Forelimb muscle (tissue), 1 donor: ENCODE results near the gene SIK3. TPM values are rescaled to one million over a fixed set of nuclear protein-coding genes. Genes with fewer than 3 reads are reported as not detected.

Experiments
- DNase-seq: peaks from one replicate; pipeline ENCODE4 v3.0.0-alpha.2; 2013; ENCODE audit warnings: low read depth
- polyA plus RNA-seq: library from polyadenylated mRNA; unstranded; fragments of 120-200 nt; gene quantifications from one replicate; pipeline ENCODE4 v1.2.1, GENCODE V29; 2013; ENCODE audit not compliant: insufficient read length

SIK3 gene
- polyA plus RNA-seq, 1 donor = 36.5 TPM

GRCh38 chr11:116970485-116971292 is 127.5 kb downstream of the SIK3 start:
- DNase-seq = no peak

GRCh38 chr11:116969694-116970093 is 128.5 kb downstream of the SIK3 start:
- DNase-seq = no peak

DNA sequence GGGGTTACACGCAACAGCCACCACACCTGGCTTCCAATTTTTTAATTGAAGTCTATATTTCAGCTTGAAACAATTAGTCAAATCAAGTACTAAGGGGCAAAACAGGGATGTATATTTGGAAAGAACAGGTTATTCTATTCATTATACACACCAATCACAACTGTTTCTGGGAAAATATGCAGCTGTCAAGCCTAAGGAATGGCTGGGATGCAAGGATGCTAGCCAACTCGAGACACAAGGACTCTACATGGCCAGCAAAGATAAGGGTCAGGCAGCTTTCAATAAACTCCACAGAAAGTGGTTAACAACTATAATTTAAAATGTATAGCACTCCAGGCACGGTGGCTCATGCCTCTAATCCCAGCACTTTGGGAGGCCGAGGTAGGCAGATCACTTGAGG is 134.0 kb downstream of the SIK3 start:
- no peak for DNase-seq

GRCh38 chr11:116963813-116964212 is 134.4 kb downstream of the SIK3 start:
- no peak for DNase-seq

- DNase-seq = no peak
Observed at GRCh38 chr11:116962108-116962507, 136.1 kb downstream of the SIK3 start.

DNA sequence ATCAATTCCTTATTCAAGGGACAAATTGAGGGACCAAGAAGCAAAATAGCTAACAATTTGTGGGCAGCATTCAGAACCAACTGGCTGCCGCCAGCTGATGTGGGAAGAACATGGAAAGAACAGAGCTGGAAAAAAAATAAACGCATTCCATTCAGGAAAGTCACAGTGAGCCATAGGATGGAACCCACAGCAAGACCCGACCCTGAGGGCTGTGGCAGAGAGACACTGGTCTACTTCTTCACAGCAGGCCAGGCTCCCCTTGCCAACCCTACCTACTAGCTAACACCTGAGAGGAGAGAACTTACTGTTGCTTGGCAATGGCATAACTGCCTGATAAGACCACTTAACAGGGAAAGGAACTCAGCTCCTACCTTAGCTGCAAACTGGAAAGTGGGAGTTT is 137.3 kb downstream of the SIK3 start:
- DNase-seq = no peak

DNA sequence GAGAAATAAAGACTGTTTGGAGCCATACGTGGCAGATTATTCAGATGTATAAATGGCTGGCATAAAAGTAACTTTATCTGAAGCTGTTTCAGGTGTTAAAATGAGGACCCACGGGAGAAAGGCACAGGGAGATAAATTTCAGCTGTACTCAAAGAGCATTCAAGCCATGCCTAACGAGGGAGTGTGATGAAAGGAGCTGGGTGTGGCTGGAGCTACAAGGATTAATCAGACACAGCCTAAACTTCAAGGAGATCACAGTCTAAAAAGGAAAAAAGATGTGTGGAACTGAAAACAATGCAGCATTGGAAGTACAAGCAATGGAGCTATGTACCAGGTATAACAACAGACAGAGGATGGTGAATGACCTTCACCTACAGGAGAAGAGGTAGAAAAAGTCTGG is 140.0 kb downstream of the SIK3 start:
- no peak for DNase-seq

GRCh38 chr11:116955949-116956348 is 142.3 kb downstream of the SIK3 start:
- DNase-seq = no peak

DNA sequence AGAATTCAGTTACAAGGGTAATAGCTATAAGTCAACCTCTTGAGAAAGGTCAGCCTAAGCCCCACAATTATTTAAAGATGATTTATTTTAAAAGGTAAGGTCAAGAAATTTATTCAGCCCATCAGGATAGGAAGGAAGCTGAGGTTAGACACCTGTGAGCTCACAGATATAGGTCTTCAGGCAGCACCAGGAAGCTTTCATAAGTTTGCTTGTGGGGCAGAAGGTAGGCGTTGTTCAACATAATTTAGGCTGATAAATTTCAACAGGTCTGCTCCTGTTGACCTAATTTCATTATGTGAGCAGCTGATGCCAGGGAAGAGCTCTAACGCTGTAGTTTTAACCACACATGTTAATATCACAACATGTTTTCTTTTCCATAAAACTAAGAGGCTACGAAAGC is 142.7 kb downstream of the SIK3 start:
- no peak for DNase-seq

DNA sequence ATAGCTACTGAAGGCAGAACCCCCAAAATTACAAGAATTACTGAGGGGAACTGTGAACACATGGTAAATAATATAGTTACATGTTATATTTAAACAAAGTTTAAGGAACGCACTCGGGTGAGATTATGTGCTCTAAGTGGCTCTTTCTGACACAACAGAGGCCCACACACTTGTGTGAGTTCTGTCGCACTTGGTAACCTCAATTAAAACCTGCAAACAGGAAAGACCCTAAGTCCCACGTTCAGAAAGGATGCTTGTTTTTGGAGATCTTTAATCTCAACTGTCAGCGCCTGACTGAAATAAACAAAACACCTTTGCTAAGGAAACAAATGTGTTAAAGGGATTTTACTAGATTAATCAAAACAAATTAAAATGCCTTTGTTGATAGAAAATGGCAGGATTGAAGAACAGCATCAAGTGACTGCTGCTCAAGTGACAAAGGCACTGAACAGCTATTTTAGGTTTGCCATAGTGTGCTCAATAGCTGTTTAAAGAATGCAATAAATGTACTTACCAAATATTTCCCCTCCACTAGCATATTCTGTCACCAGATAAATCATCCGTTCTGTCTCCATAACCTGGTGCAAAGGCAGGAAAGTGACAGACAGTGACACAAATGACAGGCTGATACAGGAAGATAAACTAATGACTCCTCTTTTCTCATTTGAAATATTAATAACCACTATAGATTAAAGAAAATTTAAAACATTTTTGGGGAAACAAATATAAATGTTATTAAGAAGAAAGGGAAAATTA is 144.5 kb downstream of the SIK3 start:
- DNase-seq = no peak

DNA sequence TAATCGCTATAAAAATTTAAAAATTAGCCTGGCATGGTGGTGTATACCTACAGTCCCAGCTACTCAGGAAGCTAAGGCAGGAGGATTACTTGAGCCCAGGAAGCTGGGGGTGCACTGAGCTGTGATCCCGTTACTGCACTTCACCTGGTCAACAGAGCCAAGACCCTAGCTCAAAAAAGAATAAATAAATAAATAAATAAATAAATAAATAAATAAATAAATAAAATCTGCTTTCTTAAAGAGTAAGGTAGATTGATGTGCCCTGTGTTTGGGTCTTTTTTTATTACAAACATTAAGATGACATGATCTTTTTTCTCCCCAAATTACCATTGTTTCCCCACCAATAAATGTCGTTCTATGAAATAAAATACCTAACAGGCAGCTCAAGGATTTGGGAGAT is 146.5 kb downstream of the SIK3 start:
- DNase-seq = no peak

- DNase-seq = no peak
Observed at GRCh38 chr11:116950210-116950609, 148.0 kb downstream of the SIK3 start.

GRCh38 chr11:116948391-116948790 is 149.8 kb downstream of the SIK3 start:
- no peak for DNase-seq

DNA sequence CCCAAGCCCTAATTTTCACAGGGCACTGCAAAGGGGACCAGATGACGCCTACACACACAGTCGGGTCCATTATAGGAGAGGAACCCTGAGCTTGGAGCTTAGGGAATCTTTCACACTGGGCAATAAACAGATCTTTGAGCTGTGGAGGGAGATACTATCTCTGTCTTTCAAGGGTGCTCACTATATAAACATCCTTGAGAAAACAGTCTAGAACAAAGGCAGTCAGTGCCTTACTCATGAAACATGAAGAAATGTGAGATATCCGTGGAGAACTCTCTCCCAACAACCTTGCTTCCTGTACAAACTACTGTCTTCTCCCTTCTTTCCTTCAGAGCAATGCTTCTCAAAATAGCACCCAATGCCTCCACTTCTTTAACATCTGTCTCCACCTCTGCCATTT is 151.8 kb downstream of the SIK3 start:
- no peak for DNase-seq

DNA sequence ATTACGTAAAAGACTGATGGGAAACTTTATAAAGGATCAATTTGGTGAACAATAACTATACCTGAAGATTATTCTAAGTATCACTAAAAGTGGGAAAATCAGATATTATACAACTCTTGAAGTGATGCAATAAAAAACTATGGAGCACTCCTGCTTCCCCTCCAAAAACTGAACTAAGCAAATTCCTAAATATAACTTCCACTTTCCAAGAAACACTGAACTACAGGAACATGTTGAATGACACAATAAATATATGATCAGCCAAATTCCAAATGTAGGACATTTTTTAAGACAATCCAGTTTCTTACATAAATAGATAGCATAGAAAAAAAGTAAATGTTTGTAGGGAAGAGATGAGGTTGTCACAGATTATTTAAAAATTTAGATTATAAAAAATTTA is 158.7 kb downstream of the SIK3 start:
- peak; percentile 19 for DNase-seq

GRCh38 chr11:116938471-116939070 is 159.7 kb downstream of the SIK3 start:
- no peak for DNase-seq

DNA sequence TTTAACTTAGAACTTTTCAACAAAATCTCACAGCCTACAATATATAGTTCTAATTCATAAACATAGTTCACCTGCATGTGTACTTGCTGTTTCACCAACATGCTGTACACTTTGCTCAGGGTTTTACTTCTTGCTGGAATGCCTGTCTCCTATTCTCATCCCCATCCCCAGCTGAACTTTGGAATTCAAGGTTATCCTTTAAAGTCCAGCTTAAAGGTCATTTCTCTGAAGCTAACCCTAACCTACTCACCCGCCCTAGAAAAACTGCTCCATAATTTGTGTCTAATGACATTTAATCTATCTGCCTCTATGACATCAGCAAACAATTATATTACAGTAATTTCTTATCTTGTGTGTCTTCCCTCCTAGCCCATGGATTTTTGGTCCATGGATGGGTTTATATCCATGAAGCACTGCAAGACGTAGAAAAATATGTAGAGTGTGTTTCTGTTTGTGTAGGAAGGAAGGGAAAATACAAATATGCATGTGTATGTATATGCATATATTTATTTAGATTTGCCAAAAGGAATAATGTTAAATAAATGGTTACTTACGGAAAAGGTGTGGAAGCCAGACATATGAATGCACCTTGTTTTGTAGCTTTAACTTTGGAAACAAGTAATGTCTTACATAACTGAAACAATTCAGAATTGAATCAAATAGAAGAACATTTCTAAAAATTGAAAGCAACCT is 161.3 kb downstream of the SIK3 start:
- no peak for DNase-seq

DNA sequence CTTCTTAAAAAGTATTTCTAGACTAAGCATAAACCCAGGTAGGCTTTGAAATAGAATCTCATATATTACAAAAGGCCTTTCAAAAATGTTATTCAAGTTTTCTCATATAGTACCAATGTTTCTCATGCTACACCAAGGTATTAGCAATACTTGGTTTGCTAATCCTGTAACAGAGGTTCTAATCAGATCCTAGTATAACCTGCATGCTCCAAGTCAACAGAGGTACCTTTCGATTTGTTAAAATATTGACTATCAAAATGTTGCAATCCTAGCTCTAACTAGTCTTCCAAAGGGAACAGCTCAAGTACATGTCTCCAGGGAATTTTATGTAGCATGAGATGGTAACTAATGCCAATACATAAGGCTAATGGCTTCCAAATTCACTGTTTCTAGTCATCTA is 162.7 kb downstream of the SIK3 start:
- DNase-seq = no peak

GRCh38 chr11:116935089-116935488 is 163.1 kb downstream of the SIK3 start:
- DNase-seq = no peak

- DNase-seq = no peak
Observed at GRCh38 chr11:116933961-116934360, 164.3 kb downstream of the SIK3 start.

- no peak for DNase-seq
Observed at GRCh38 chr11:116932181-116932580, 166.0 kb downstream of the SIK3 start.
